Suprapubic skin (tissue), 3 donors: Measurements from ENCODE around the gene ALX3.

Experiments used
- CTCF ChIP-seq, 2 donors: fragments of 200-600 bp in 1 of 2; fragments of 450-650 bp in 1 of 2; sonication (generic) in 1 of 2; IDR thresholded peaks; one replicate each; pipeline ENCODE4 v1.5.1; 2016 to 2019; ENCODE audit warnings: antibody characterized with exemption in 2 of 2, mild to moderate bottlenecking in 1 of 2, moderate library complexity in 1 of 2
- POLR2A ChIP-seq, 2 donors: fragments of 450-650 bp; IDR thresholded peaks; one replicate each; pipeline ENCODE4 v1.6.1; 2017; ENCODE audit warnings: antibody characterized with exemption in 2 of 2, mild to moderate bottlenecking in 2 of 2, moderate library complexity in 2 of 2

- TF ChIP-seq POLR2A (IDR thresholded peaks at IDR 0.05), result no peak
- TF ChIP-seq CTCF (IDR thresholded peaks at IDR 0.05), result no peak
Observed at GRCh38 chr1:110017792-110018191, 52.7 kb downstream of the ALX3 start.
